GM12873 (cell line): ENCODE measurements around the gene LAX1.

ENCODE experiments used
- CTCF ChIP-seq: IDR thresholded peaks from 2 replicates; pipeline ENCODE4 v1.5.1; 2012; ENCODE audit warnings: low read depth, mild to moderate bottlenecking, moderate library complexity, low read length, control low read depth; ENCODE audit not compliant: insufficient read depth; ENCODE audit errors: missing control alignments

LAX1 gene

GRCh38 chr1:203792486-203792885, 27.5 kb downstream of the LAX1 start:
- no peak for TF ChIP-seq CTCF

GRCh38 chr1:203794764-203795440, 29.9 kb downstream of the LAX1 start:
- TF ChIP-seq CTCF, result no peak

- no peak for TF ChIP-seq CTCF
These were observed 30.7 kb downstream of the LAX1 start, which contains the start of the genes ZBED6 and ZC3H11A for GRCh38 chr1:203795441-203796235. Gene ZBED6, plus strand, starts transcription at chr1:203795623. Its CDS starts 1,900 bp downstream, at chr1:203797523. Gene ZC3H11A, plus strand, starts transcription at chr1:203795623. Its CDS starts 21,448 bp downstream, at chr1:203817071.

- no peak for TF ChIP-seq CTCF
These were observed 31.2 kb downstream of the LAX1 start for GRCh38 chr1:203796236-203796605.

- TF ChIP-seq CTCF, result no peak
These were observed 32.2 kb downstream of the LAX1 start for GRCh38 chr1:203797216-203797615.

- no peak for TF ChIP-seq CTCF
These were observed 33.1 kb downstream of the LAX1 start for GRCh38 chr1:203797948-203798655.

GRCh38 chr1:203799157-203799556, 34.2 kb downstream of the LAX1 start:
- no peak for TF ChIP-seq CTCF
